ENCODE data around the gene ZBTB20.

ZBTB20 gene

GRCh38 chr3:114727373-114727772 lies 419.7 kb downstream of the ZBTB20 start:
- Histone ChIP-seq H2AFZ (ENCODE audit: low read depth, low read length) (no peak overlapping the region), H3K4me3 (ENCODE audit: low read depth in 1 of 2, low read length in 2 of 2) (no peak overlapping the region), H3K4me2 (ENCODE audit: insufficient read depth, low read length) (no peak overlapping the region), H3K9ac (ENCODE audit: low read depth, low read length) (no peak overlapping the region), H3K27me3 (ENCODE audit: insufficient read depth, low read length, poor library complexity) (no peaks in the 10 kb centered on the region), H3K79me2 (ENCODE audit: insufficient read depth, low read length) (no peaks in the 10 kb centered on the region), H4K20me1 (ENCODE audit: insufficient read depth, low read length) (no peaks in the 10 kb centered on the region), H3K36me3 (ENCODE audit: insufficient read depth, low read length) (no peaks in the 10 kb centered on the region), H3K27ac (ENCODE audit: low read length) (no peak overlapping the region), H3K4me1 (ENCODE audit: insufficient read depth, low read length) (no peaks in the 10 kb centered on the region), H3K9me3 (ENCODE audit: insufficient read depth, low read length, severe bottlenecking) (no peaks in the 10 kb centered on the region)
- ATAC-seq (ENCODE audit: insufficient read depth, low read depth) (no peak), DNase-seq (no peak)
- no peak for TF ChIP-seq CTCF (IDR thresholded peaks at IDR 0.05; ENCODE audit: borderline replicate concordance, extremely low read depth, low read length, poor library complexity, severe bottlenecking)
- no peak for TF ChIP-seq EZH2 (IDR thresholded peaks at IDR 0.05; ENCODE audit: borderline replicate concordance, low read depth, low read length, severe bottlenecking)

GRCh38 chr3:114725966-114726365 lies 421.1 kb downstream of the ZBTB20 start:
- no peak overlapping the region for H3K4me2 ChIP-seq (ENCODE audit: insufficient read depth, low read length)
- no peaks in the 10 kb centered on the region for H4K20me1 ChIP-seq (ENCODE audit: insufficient read depth, low read length)
- no peak overlapping the region for H3K27ac ChIP-seq (ENCODE audit: low read length)
- H3K36me3 ChIP-seq (ENCODE audit: insufficient read depth, low read length), result no peaks in the 10 kb centered on the region
- no peak overlapping the region for H3K9ac ChIP-seq (ENCODE audit: low read depth, low read length)
- ATAC-seq (ENCODE audit: insufficient read depth, low read depth) (no peak), DNase-seq (no peak)
- no peak overlapping the region for H2AFZ ChIP-seq (ENCODE audit: low read depth, low read length)
- no peak overlapping the region for H3K4me3 ChIP-seq (ENCODE audit: low read depth in 1 of 2, low read length in 2 of 2)
- no peaks in the 10 kb centered on the region for H3K4me1 ChIP-seq (ENCODE audit: insufficient read depth, low read length)
- TF ChIP-seq CTCF (IDR thresholded peaks at IDR 0.05; ENCODE audit: borderline replicate concordance, extremely low read depth, low read length, poor library complexity, severe bottlenecking) (no peak), EZH2 (IDR thresholded peaks at IDR 0.05; ENCODE audit: borderline replicate concordance, low read depth, low read length, severe bottlenecking) (no peak)
- no peaks in the 10 kb centered on the region for H3K79me2 ChIP-seq (ENCODE audit: insufficient read depth, low read length)
- no peaks in the 10 kb centered on the region for H3K27me3 ChIP-seq (ENCODE audit: insufficient read depth, low read length, poor library complexity)
- no peaks in the 10 kb centered on the region for H3K9me3 ChIP-seq (ENCODE audit: insufficient read depth, low read length, severe bottlenecking)

GRCh38 chr3:114722530-114722929 lies 424.6 kb downstream of the ZBTB20 start:
- H3K4me2 ChIP-seq (ENCODE audit: insufficient read depth, low read length), result no peak overlapping the region
- H3K9ac ChIP-seq (ENCODE audit: low read depth, low read length), result no peak overlapping the region
- H3K9me3 ChIP-seq (ENCODE audit: insufficient read depth, low read length, severe bottlenecking), result no peaks in the 10 kb centered on the region
- H3K36me3 ChIP-seq (ENCODE audit: insufficient read depth, low read length), result no peaks in the 10 kb centered on the region
- DNase-seq (no peak), ATAC-seq (ENCODE audit: insufficient read depth, low read depth) (no peak)
- no peak overlapping the region for H3K27ac ChIP-seq (ENCODE audit: low read length)
- no peaks in the 10 kb centered on the region for H4K20me1 ChIP-seq (ENCODE audit: insufficient read depth, low read length)
- H3K4me3 ChIP-seq (ENCODE audit: low read depth in 1 of 2, low read length in 2 of 2), result no peak overlapping the region
- no peaks in the 10 kb centered on the region for H3K27me3 ChIP-seq (ENCODE audit: insufficient read depth, low read length, poor library complexity)
- H3K4me1 ChIP-seq (ENCODE audit: insufficient read depth, low read length), result no peaks in the 10 kb centered on the region
- no peaks in the 10 kb centered on the region for H3K79me2 ChIP-seq (ENCODE audit: insufficient read depth, low read length)
- H2AFZ ChIP-seq (ENCODE audit: low read depth, low read length), result no peak overlapping the region
- TF ChIP-seq EZH2 (IDR thresholded peaks at IDR 0.05; ENCODE audit: borderline replicate concordance, low read depth, low read length, severe bottlenecking), result no peak
- TF ChIP-seq CTCF (IDR thresholded peaks at IDR 0.05; ENCODE audit: borderline replicate concordance, extremely low read depth, low read length, poor library complexity, severe bottlenecking), result no peak

GRCh38 chr3:114721864-114722263 lies 425.2 kb downstream of the ZBTB20 start:
- Histone ChIP-seq H3K36me3 (ENCODE audit: insufficient read depth, low read length) (no peaks in the 10 kb centered on the region), H3K4me3 (ENCODE audit: low read depth in 1 of 2, low read length in 2 of 2) (no peak overlapping the region), H2AFZ (ENCODE audit: low read depth, low read length) (no peak overlapping the region), H3K4me1 (ENCODE audit: insufficient read depth, low read length) (no peaks in the 10 kb centered on the region), H3K79me2 (ENCODE audit: insufficient read depth, low read length) (no peaks in the 10 kb centered on the region), H3K9ac (ENCODE audit: low read depth, low read length) (no peak overlapping the region), H3K27me3 (ENCODE audit: insufficient read depth, low read length, poor library complexity) (no peaks in the 10 kb centered on the region), H3K27ac (ENCODE audit: low read length) (no peak overlapping the region), H3K9me3 (ENCODE audit: insufficient read depth, low read length, severe bottlenecking) (no peaks in the 10 kb centered on the region), H4K20me1 (ENCODE audit: insufficient read depth, low read length) (no peaks in the 10 kb centered on the region), H3K4me2 (ENCODE audit: insufficient read depth, low read length) (no peak overlapping the region)
- ATAC-seq (ENCODE audit: insufficient read depth, low read depth) (no peak), DNase-seq (no peak)
- no peak for TF ChIP-seq CTCF (IDR thresholded peaks at IDR 0.05; ENCODE audit: borderline replicate concordance, extremely low read depth, low read length, poor library complexity, severe bottlenecking)
- no peak for TF ChIP-seq EZH2 (IDR thresholded peaks at IDR 0.05; ENCODE audit: borderline replicate concordance, low read depth, low read length, severe bottlenecking)

Data from DND-41 (cell line).